ENCODE data around the gene AMN. TPM values are rescaled to one million over a fixed set of nuclear protein-coding genes. Genes with fewer than 3 reads are reported as not detected.

The AMN gene
- total and polyA plus RNA-seq, 2 experiments from 2014 or later = 169 to 247 TPM

- no peak overlapping the region for H2AFZ ChIP-seq
- no peak overlapping the region for H3K4me2 ChIP-seq
- H3K4me1 ChIP-seq (ENCODE audit: insufficient read depth) = no peaks in the 10 kb centered on the region
- 92% methylated on average over 6 of the region's 6 CpGs for WGBS (ENCODE audit: low lambda C conversion rate, missing lambda C conversion rate)
- H3K4me3 ChIP-seq = no peak overlapping the region
- no peaks in the 10 kb centered on the region for H3K9me2 ChIP-seq (replicated peaks; ENCODE audit: insufficient read depth)
- H4K20me1 ChIP-seq (ENCODE audit: insufficient read depth, poor library complexity, severe bottlenecking) = no peaks in the 10 kb centered on the region
- no peaks in the 10 kb centered on the region for H3K79me2 ChIP-seq
- no peak overlapping the region for H3K27ac ChIP-seq
- no peaks in the 10 kb centered on the region for H3K9me3 ChIP-seq (ENCODE audit: low read depth)
- no peak for DNase-seq (ENCODE audit: low spot score)
- TF ChIP-seq CTCF (IDR thresholded peaks at IDR 0.05; ENCODE audit: poor library complexity) (no peak), EZH2phosphoT487 (IDR thresholded peaks at IDR 0.05; ENCODE audit: low read depth, severe bottlenecking, unreplicated experiment) (no peak), EZH2 (IDR thresholded peaks at IDR 0.05; ENCODE audit: borderline replicate concordance) (no peak)
- no peaks in the 10 kb centered on the region for H3K27me3 ChIP-seq
- no peaks in the 10 kb centered on the region for H3K36me3 ChIP-seq (replicated peaks; ENCODE audit: insufficient read depth, low read depth)
These were observed 24.2 kb upstream of the AMN start for GRCh38 chr14:102898298-102898697.

DNA sequence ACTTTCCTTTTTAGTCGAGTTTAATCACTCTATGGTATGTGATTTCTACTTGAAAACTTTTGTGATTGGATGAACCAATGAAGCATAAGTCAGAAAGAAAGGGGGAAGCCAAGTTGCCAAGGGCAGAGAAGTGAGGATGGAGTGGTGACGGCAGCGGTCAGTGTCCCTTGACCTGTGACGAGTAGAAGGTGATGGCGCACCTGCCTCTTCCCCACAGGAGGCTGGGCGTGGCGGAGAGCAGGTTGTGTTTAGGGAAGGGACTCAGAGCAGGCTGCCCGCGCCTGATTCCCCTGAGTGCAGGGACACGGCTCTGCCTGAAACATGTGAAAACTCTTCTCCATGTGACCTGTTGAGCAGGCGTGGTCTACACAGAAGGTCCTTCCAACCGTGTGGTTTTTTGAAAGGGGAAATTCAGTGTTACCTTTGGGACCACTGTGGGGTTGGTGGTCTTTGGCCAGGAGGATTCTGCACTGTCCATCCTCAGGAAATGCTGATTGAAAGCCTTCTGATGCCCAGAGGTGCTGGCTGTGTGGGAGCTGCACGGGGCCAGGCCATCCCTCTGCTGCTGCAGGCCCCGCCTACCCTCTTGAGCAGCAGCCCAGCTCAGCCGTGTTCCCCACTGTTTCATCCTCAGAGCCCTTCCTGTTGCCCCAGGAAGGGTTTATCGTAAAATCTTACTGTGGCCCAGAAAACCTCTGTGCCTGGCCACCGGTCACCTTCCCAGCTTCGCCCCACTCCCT lies 23.5 kb upstream of the AMN start:
- Histone ChIP-seq H3K9me3 (ENCODE audit: low read depth) (no peaks in the 10 kb centered on the region), H3K27me3 (no peaks in the 10 kb centered on the region), H3K4me2 (no peak overlapping the region), H2AFZ (no peak overlapping the region), H3K4me1 (ENCODE audit: insufficient read depth) (no peaks in the 10 kb centered on the region), H3K4me3 (no peak overlapping the region), H3K27ac (no peak overlapping the region), H3K9me2 (replicated peaks; ENCODE audit: insufficient read depth) (no peaks in the 10 kb centered on the region), H4K20me1 (ENCODE audit: insufficient read depth, poor library complexity, severe bottlenecking) (no peaks in the 10 kb centered on the region), H3K79me2 (no peaks in the 10 kb centered on the region), H3K36me3 (replicated peaks; ENCODE audit: insufficient read depth, low read depth) (no peaks in the 10 kb centered on the region)
- WGBS (ENCODE audit: low lambda C conversion rate, missing lambda C conversion rate) = 93% methylated on average over 18 of the region's 18 CpGs
- no peak for DNase-seq (ENCODE audit: low spot score)
- TF ChIP-seq EZH2 (IDR thresholded peaks at IDR 0.05; ENCODE audit: borderline replicate concordance) = no peak
- no peak for TF ChIP-seq EZH2phosphoT487 (IDR thresholded peaks at IDR 0.05; ENCODE audit: low read depth, severe bottlenecking, unreplicated experiment)
- no peak for TF ChIP-seq CTCF (IDR thresholded peaks at IDR 0.05; ENCODE audit: poor library complexity)

DNA sequence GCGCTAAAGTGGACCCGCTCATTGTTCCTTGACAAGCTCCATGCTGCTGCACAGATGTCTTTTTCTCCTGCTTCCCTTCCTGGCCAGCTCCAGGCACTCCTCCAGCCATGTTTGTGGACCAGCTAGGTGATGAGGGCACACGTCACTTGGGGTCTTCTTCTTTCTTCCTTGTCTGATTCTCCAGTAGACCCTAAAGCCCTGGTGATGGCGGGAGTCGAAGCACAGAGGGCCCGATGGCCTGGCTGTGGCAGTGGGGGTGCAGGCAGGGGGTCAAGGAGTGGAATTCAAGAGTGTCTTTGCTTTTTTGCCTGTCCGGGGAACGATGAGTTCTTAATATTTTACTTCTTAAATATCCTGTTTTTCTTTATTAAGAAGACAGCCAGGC lies 23.0 kb upstream of the AMN start:
- Histone ChIP-seq H3K9me3 (ENCODE audit: low read depth) (no peaks in the 10 kb centered on the region), H3K4me2 (no peak overlapping the region), H3K9me2 (replicated peaks; ENCODE audit: insufficient read depth) (no peaks in the 10 kb centered on the region), H3K4me1 (ENCODE audit: insufficient read depth) (no peaks in the 10 kb centered on the region), H3K27me3 (no peaks in the 10 kb centered on the region), H4K20me1 (ENCODE audit: insufficient read depth, poor library complexity, severe bottlenecking) (no peaks in the 10 kb centered on the region), H3K79me2 (no peaks in the 10 kb centered on the region), H2AFZ (no peak overlapping the region), H3K4me3 (no peak overlapping the region), H3K36me3 (replicated peaks; ENCODE audit: insufficient read depth, low read depth) (no peaks in the 10 kb centered on the region), H3K27ac (no peak overlapping the region)
- WGBS (ENCODE audit: low lambda C conversion rate, missing lambda C conversion rate) = 99% methylated on average over 8 of the region's 8 CpGs
- DNase-seq (ENCODE audit: low spot score) = no peak
- TF ChIP-seq EZH2 (IDR thresholded peaks at IDR 0.05; ENCODE audit: borderline replicate concordance) (no peak), EZH2phosphoT487 (IDR thresholded peaks at IDR 0.05; ENCODE audit: low read depth, severe bottlenecking, unreplicated experiment) (no peak), CTCF (IDR thresholded peaks at IDR 0.05; ENCODE audit: poor library complexity) (no peak)
